Thymus (tissue), 11 donors: ENCODE measurements around the gene PBOV1. TPM values are rescaled to one million over a fixed set of nuclear protein-coding genes. Genes with fewer than 3 reads are reported as not detected.

ENCODE experiments used
- DNase-seq, 9 donors: peaks; one replicate each; pipeline ENCODE4 v3.0.0-alpha.2; 2013; ENCODE audit warnings: low spot score in 9 of 9, low read depth in 6 of 9, missing footprints in 1 of 9
- H3K27ac ChIP-seq, 2 donors: one replicate each; pipeline ENCODE4 v1.5.1; 2013; ENCODE audit warnings: control low read depth in 1 of 2, low read depth in 1 of 2, low read length in 1 of 2, mild to moderate bottlenecking in 1 of 2, moderate library complexity in 1 of 2
- H3K27me3 ChIP-seq, 2 donors: one replicate each; pipeline ENCODE4 v1.5.1; 2013; ENCODE audit warnings: low read length in 1 of 2; ENCODE audit not compliant: control insufficient read depth in 2 of 2, insufficient read depth in 1 of 2
- H3K36me3 ChIP-seq, 2 donors: one replicate each; pipeline ENCODE4 v1.5.1; 2013; ENCODE audit warnings: low read length in 1 of 2, mild to moderate bottlenecking in 1 of 2, moderate library complexity in 1 of 2; ENCODE audit not compliant: control insufficient read depth in 2 of 2, insufficient read depth in 2 of 2
- H3K4me1 ChIP-seq, 2 donors: one replicate each; pipeline ENCODE4 v1.5.1; 2013; ENCODE audit warnings: low read length in 2 of 2; ENCODE audit not compliant: control insufficient read depth in 2 of 2, insufficient read depth in 2 of 2
- H3K4me3 ChIP-seq, 2 donors: one replicate each; pipeline ENCODE4 v1.5.1; 2013; ENCODE audit warnings: low read length in 2 of 2, control low read depth in 1 of 2, mild to moderate bottlenecking in 1 of 2
- H3K9me3 ChIP-seq, 2 donors: one replicate each; pipeline ENCODE4 v1.5.1; 2013; ENCODE audit warnings: low read length in 1 of 2, mild to moderate bottlenecking in 1 of 2; ENCODE audit not compliant: control insufficient read depth in 2 of 2, insufficient read depth in 1 of 2
- WGBS: extraction: QIAGEN DNeasy Blood & Tissue Kit; methylation state at CpG from one replicate; pipeline ENCODE4 v1.1.7; 2013; 5-methylcytosine and 5-hydroxymethylcytosine counted together
- polyA plus RNA-seq: library from polyadenylated mRNA; stranded (reverse); fragments of 200-250 nt; gene quantifications from one replicate; pipeline ENCODE4 v1.2.3, GENCODE V29; 2013
- total RNA-seq: library from RNA; stranded (reverse); fragments of 120-200 nt; gene quantifications from one replicate; pipeline ENCODE4 v1.2.4, GENCODE V29; 2013
- donor health status: healthy.

The PBOV1 gene
- total and polyA plus RNA-seq, 2 donors = not detected

DNA sequence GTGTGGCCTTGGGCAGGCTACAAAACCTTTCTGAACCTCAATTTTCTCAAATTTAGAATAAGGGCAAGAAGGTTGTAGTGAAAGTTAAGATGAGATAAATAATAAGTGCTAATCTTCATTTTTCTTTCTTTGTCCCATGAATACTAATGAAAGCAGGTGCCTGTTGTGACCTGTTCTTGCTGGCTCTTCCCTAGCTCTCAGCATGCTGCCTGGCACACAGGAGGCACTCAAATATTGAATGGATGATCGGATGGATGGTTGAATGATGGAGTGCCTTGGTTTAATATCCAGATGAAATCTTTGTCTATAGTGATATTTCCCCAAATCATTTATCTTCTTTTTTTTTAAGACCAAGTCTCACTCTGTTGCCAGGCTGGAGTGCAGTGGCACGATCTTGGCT lies 15.0 kb downstream of the PBOV1 start:
- Histone ChIP-seq H3K27ac (no peak overlapping the region), H3K4me3 (no peak overlapping the region), H3K36me3 (no peaks in the 10 kb centered on the region), H3K9me3 (no peaks in the 10 kb centered on the region), H3K27me3 (no peaks in the 10 kb centered on the region), H3K4me1 (no peaks in the 10 kb centered on the region)
- no peak for DNase-seq
- 92% methylated on average over 2 of the region's 2 CpGs for WGBS

DNA sequence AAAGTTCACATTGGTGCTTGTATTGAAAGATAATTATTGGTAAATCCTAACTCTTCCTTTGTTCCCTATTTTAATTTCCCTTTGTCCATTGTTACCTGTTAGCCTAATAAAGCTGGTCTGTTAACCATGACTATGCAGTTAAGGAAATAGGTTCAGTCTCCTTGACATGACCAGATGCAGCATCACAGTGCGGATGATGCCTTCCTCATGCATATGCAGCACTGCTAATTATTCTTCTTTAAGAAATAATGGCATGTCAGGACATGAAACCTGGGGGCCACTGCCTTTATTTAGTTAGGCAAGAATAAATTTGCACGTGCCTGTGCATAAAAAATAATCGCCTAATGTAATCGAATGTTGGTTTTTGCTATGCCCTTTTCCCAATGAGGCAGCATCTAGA lies 16.5 kb downstream of the PBOV1 start:
- no peaks in the 10 kb centered on the region for H3K9me3 ChIP-seq
- no peak overlapping the region for H3K4me3 ChIP-seq
- WGBS = 97% methylated on average over 4 of the region's 4 CpGs
- H3K27ac ChIP-seq = no peak overlapping the region
- H3K27me3 ChIP-seq = no peaks in the 10 kb centered on the region
- no peaks in the 10 kb centered on the region for H3K36me3 ChIP-seq
- no peaks in the 10 kb centered on the region for H3K4me1 ChIP-seq
- no peak for DNase-seq

DNA sequence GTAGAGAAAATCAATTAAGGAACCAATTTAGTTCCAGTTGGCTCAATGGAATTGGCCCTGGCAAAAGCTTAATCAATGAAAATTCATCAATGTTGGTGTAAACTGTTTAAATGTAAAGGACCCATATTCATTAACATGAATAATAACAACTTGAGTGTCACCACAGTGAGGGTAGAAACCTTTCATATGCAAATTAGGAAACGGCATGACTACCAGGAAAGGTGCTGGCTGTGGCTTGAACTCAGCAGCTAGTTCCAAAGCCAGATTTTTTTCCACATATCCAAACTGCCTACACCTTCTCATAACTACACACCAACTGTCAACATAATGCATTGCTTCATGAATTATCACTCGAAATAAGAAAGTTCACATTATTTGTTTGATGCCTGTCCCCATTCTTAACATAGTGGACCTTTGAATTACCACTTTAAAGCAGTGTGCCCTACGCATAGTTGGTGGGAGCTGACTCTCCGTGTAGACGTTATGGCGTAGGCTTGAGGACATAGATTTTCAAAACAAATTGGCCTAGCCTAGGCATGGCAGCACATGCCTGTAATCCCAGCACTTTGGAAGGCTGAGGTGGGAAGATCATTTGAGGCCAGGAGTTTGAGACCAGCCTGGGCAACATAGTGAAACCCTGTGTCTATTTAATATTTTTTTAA lies 19.7 kb downstream of the PBOV1 start:
- no peaks in the 10 kb centered on the region for H3K27me3 ChIP-seq
- WGBS = 87% methylated on average over 6 of the region's 6 CpGs
- no peak overlapping the region for H3K27ac ChIP-seq
- H3K4me3 ChIP-seq = no peak overlapping the region
- H3K9me3 ChIP-seq = no peaks in the 10 kb centered on the region
- no peaks in the 10 kb centered on the region for H3K4me1 ChIP-seq
- no peak for DNase-seq
- H3K36me3 ChIP-seq = no peaks in the 10 kb centered on the region

DNA sequence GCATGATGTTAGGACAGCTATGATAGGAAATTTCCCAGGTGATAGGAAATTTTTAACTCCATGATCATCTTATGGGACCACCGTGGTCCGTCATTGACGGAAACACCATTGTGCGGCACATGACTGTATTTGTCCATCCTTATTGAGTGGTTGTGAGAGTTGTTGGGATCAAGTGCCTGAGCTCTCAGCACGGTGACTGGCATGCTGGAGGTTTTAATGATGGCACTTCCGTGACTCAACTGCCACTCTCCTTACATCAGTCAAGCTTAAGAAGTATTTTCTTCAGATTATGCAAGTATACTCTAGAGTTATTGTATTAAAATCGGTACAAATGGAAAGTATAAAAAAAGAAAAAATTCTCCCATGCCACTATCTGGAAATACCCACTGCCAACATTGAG lies 20.7 kb downstream of the PBOV1 start:
- H3K4me1 ChIP-seq = no peaks in the 10 kb centered on the region
- no peaks in the 10 kb centered on the region for H3K9me3 ChIP-seq
- no peak overlapping the region for H3K4me3 ChIP-seq
- no peak for DNase-seq
- H3K36me3 ChIP-seq = no peaks in the 10 kb centered on the region
- no peak overlapping the region for H3K27ac ChIP-seq
- 96% methylated on average over 7 of the region's 7 CpGs for WGBS
- H3K27me3 ChIP-seq = no peaks in the 10 kb centered on the region

DNA sequence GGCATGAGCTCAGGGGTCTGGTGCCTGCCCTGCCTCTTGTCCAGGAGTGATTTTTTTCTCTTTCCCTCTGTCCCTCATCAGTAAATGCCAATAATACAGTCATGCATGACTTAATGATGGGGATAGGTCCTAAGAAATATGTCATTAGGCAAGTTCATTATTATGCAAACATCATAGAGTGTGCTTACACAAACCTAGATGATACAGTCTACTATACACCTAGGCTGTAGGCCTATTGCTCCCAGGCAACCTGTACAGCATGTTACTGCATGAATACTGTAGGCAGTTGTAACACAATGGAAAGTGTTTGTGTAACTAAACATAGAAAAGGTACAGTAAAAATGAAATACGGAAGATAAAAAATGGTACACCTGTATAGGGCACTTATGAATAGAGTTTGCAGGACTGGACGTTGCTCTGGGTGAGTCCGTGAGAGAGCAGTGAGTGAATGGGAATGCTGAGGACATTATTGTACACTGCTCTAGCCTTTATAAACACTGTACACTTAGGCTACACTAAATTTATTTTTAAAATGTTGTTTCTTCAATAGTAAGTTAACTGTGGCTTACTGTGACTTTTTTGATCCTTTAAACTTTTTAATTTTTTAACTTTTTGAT lies 22.1 kb downstream of the PBOV1 start:
- no peak for DNase-seq
- Histone ChIP-seq H3K27me3 (no peaks in the 10 kb centered on the region), H3K9me3 (no peaks in the 10 kb centered on the region), H3K4me3 (no peak overlapping the region), H3K27ac (no peak overlapping the region), H3K4me1 (no peaks in the 10 kb centered on the region), H3K36me3 (no peaks in the 10 kb centered on the region)
- WGBS = 100% methylated on average over 3 of the region's 3 CpGs

DNA sequence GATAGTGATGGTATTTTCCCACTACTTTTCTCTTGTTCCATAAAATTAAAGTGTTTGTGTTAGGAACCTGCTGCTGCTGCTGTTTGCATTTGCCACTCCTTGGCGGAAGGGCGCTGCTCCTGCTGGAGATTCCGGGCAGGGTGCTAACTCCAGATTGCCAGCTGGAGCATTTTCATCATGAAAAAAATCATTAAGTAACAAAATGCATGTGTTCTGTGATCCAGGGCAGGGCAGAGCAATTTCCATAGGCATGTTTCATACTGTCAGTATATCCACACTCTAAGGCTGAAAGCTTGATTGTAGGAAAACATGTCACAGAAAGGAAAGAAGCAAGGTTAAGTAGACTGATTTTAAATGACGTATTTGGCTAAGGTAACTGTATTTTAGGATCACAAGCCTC lies 24.0 kb downstream of the PBOV1 start:
- DNase-seq = no peak
- 95% methylated on average over 4 of the region's 4 CpGs for WGBS
- Histone ChIP-seq H3K4me3 (no peak overlapping the region), H3K27me3 (no peaks in the 10 kb centered on the region), H3K36me3 (no peaks in the 10 kb centered on the region), H3K4me1 (no peaks in the 10 kb centered on the region), H3K9me3 (no peaks in the 10 kb centered on the region), H3K27ac (no peak overlapping the region)

DNA sequence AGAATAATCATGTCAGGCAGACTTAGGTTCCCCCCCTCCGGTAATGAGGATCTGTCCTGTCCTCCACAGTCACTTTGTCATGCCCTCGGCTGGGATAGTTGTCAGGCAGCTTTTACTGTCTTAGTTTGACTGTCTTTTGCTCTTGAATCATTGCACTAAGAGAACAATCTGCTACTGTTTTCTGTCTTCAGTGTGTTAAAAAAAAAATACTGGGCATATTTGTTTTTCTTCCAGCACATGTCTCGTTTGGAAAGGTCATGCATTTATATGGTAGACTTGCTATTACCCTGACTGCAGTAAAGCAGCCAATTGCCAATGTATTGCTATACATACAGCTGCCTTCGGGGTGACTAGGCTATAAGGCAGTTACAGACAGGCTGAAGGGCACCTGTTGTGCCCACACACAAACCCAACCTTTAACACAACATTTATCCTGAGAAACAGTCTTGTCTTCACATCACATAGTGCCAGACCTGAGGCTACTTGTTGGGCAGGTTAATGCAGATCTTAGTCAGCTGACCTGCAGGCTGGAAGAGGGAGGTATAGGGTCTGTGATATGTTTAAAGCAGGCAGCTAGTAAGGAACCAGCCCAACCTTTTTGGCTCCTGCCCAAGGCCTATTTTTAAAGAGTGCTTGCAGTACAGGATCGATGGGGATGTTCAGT lies 29.9 kb downstream of the PBOV1 start:
- H3K27ac ChIP-seq = no peak overlapping the region
- WGBS = 75% methylated on average over 5 of the region's 5 CpGs
- H3K9me3 ChIP-seq = no peaks in the 10 kb centered on the region
- DNase-seq = no peak
- H3K4me3 ChIP-seq = no peak overlapping the region
- no peaks in the 10 kb centered on the region for H3K4me1 ChIP-seq
- H3K27me3 ChIP-seq = no peaks in the 10 kb centered on the region
- no peaks in the 10 kb centered on the region for H3K36me3 ChIP-seq

DNA sequence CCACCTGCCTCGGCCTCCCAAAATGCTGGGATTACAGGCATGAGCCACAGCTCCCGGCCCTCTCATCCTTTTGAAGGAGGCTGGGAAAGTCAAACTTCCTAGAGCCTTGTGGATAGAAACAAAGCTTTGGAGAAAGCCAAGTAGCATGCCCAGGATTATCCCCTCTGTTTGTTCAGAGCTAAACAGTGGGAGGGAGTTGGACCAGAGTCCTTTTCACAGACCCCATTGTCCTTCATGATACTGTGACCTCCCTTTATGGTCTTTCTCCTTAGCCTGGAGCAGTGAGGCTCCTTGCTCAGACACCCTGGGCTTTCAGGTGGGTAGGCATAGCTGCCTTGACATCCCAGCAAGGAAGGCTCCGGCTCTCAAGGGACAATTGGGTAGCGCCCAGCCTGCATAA lies 31.1 kb downstream of the PBOV1 start:
- 94% methylated on average over 4 of the region's 4 CpGs for WGBS
- H3K4me1 ChIP-seq = no peaks in the 10 kb centered on the region
- H3K27me3 ChIP-seq = no peaks in the 10 kb centered on the region
- H3K36me3 ChIP-seq = no peaks in the 10 kb centered on the region
- DNase-seq = no peak
- no peaks in the 10 kb centered on the region for H3K9me3 ChIP-seq
- H3K4me3 ChIP-seq = no peak overlapping the region
- H3K27ac ChIP-seq = no peak overlapping the region

DNA sequence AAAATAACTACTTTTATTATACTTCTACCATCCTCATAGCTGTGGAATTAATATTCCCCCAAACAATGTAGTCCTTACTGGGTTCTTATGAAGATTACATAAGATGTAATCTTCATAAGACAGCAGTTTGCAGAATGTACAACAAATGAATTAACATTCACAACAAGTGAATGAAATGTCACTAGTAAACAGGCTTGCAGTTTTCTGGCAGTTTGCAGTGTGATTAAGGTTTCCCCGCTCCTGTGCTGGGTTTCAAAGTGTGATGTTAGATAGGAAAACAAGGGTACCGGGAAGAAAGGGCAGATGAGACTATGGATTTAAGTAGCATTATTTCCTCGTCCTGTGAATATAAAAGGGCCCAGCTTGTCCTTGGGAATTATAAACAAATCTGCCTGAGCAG lies 34.1 kb downstream of the PBOV1 start:
- H3K9me3 ChIP-seq = no peaks in the 10 kb centered on the region
- no peaks in the 10 kb centered on the region for H3K36me3 ChIP-seq
- no peak overlapping the region for H3K4me3 ChIP-seq
- no peaks in the 10 kb centered on the region for H3K4me1 ChIP-seq
- no peak overlapping the region for H3K27ac ChIP-seq
- 95% methylated on average over 3 of the region's 3 CpGs for WGBS
- DNase-seq = no peak
- no peaks in the 10 kb centered on the region for H3K27me3 ChIP-seq
